Measurements from ENCODE around the gene AP3B2. TPM values are rescaled to one million over a fixed set of nuclear protein-coding genes. Genes with fewer than 3 reads are reported as not detected.
A peak's percentile ranks its signal among the peaks of the same experiment; 100 is the strongest.

Gene AP3B2
- total and polyA plus RNA-seq, 4 donors = 0.94 to 2.2 (median 1.2) TPM

- H3K27ac ChIP-seq (ENCODE audit: low read depth in 1 of 2, low read length in 1 of 2) = no peak overlapping the region
- no peaks in the 10 kb centered on the region for H3K27me3 ChIP-seq (ENCODE audit: control insufficient read depth in 3 of 3, insufficient read depth in 3 of 3, low read length in 2 of 3)
- no peak overlapping the region for H3K4me3 ChIP-seq
- TF ChIP-seq CTCF (IDR thresholded peaks at IDR 0.05; ENCODE audit: control extremely low read depth, extremely low read depth) = no peak
- no peaks in the 10 kb centered on the region for H3K36me3 ChIP-seq (ENCODE audit: control insufficient read depth in 4 of 4, insufficient read depth in 4 of 4, low read length in 4 of 4)
- no peaks in the 10 kb centered on the region for H3K4me1 ChIP-seq (ENCODE audit: control insufficient read depth in 5 of 5, insufficient read depth in 5 of 5, low read length in 5 of 5)
- 70 to 88% methylated on average over 3 of the region's 3 CpGs for WGBS, 2 donors
- H3K9ac ChIP-seq (ENCODE audit: insufficient read depth in 1 of 2, low read length in 2 of 2) = no peak overlapping the region
- no peaks in the 10 kb centered on the region for H3K9me3 ChIP-seq (ENCODE audit: control insufficient read depth in 4 of 4, insufficient read depth in 3 of 4, low read length in 3 of 4)
- ATAC-seq (ENCODE audit: insufficient read depth, low FRiP score) (no peak), DNase-seq (no peak)
Measured at GRCh38 chr15:82624438-82624837, 85.2 kb downstream of the AP3B2 start.

- 61 to 88% methylated on average over 2 of the region's 2 CpGs for WGBS, 2 donors
- Histone ChIP-seq H3K36me3 (ENCODE audit: control insufficient read depth in 4 of 4, insufficient read depth in 4 of 4, low read length in 4 of 4) (no peaks in the 10 kb centered on the region), H3K4me1 (ENCODE audit: control insufficient read depth in 5 of 5, insufficient read depth in 5 of 5, low read length in 5 of 5) (no peaks in the 10 kb centered on the region), H3K9me3 (ENCODE audit: control insufficient read depth in 4 of 4, insufficient read depth in 3 of 4, low read length in 3 of 4) (no peaks in the 10 kb centered on the region), H3K27ac (ENCODE audit: low read depth in 1 of 2, low read length in 1 of 2) (no peak overlapping the region), H3K27me3 (ENCODE audit: control insufficient read depth in 3 of 3, insufficient read depth in 3 of 3, low read length in 2 of 3) (no peaks in the 10 kb centered on the region), H3K4me3 (no peak overlapping the region), H3K9ac (ENCODE audit: insufficient read depth in 1 of 2, low read length in 2 of 2) (no peak overlapping the region)
- ATAC-seq (ENCODE audit: insufficient read depth, low FRiP score) (no peak), DNase-seq (no peak)
- TF ChIP-seq CTCF (IDR thresholded peaks at IDR 0.05; ENCODE audit: control extremely low read depth, extremely low read depth) = no peak
Measured at GRCh38 chr15:82624008-82624407, 85.7 kb downstream of the AP3B2 start.

GRCh38 chr15:82621970-82622369 is 87.7 kb downstream of the AP3B2 start:
- no peaks in the 10 kb centered on the region for H3K9me3 ChIP-seq (ENCODE audit: control insufficient read depth in 4 of 4, insufficient read depth in 3 of 4, low read length in 3 of 4)
- ATAC-seq (ENCODE audit: insufficient read depth, low FRiP score) = no peak
- no peak for TF ChIP-seq CTCF (IDR thresholded peaks at IDR 0.05; ENCODE audit: control extremely low read depth, extremely low read depth)
- DNase-seq = no peak
- H3K4me1 ChIP-seq (ENCODE audit: control insufficient read depth in 5 of 5, insufficient read depth in 5 of 5, low read length in 5 of 5) = no peaks in the 10 kb centered on the region
- H3K4me3 ChIP-seq = no peak overlapping the region
- 53 to 61% methylated on average over 1 of the region's 1 CpG for WGBS, 2 donors
- no peaks in the 10 kb centered on the region for H3K36me3 ChIP-seq (ENCODE audit: control insufficient read depth in 4 of 4, insufficient read depth in 4 of 4, low read length in 4 of 4)
- peaks cover 0 to 4% (median 0%) of the 10 kb centered on the region in 3 donors for H3K27me3 ChIP-seq (ENCODE audit: control insufficient read depth in 3 of 3, insufficient read depth in 3 of 3, low read length in 2 of 3)
- no peak overlapping the region for H3K27ac ChIP-seq (ENCODE audit: low read depth in 1 of 2, low read length in 1 of 2)
- no peak overlapping the region for H3K9ac ChIP-seq (ENCODE audit: insufficient read depth in 1 of 2, low read length in 2 of 2)

GRCh38 chr15:82613747-82614146 is 95.9 kb downstream of the AP3B2 start:
- DNase-seq (peak in 1 of 3 donors; percentile 19), ATAC-seq (ENCODE audit: insufficient read depth, low FRiP score) (no peak)
- Histone ChIP-seq H3K27ac (ENCODE audit: low read depth in 1 of 2, low read length in 1 of 2) (no peak overlapping the region), H3K9me3 (ENCODE audit: control insufficient read depth in 4 of 4, insufficient read depth in 3 of 4, low read length in 3 of 4) (no peaks in the 10 kb centered on the region), H3K9ac (ENCODE audit: insufficient read depth in 1 of 2, low read length in 2 of 2) (peak overlapping the region in 1 of 2 donors; percentile 11), H3K36me3 (ENCODE audit: control insufficient read depth in 4 of 4, insufficient read depth in 4 of 4, low read length in 4 of 4) (no peaks in the 10 kb centered on the region), H3K4me3 (no peak overlapping the region), H3K4me1 (ENCODE audit: control insufficient read depth in 5 of 5, insufficient read depth in 5 of 5, low read length in 5 of 5) (no peaks in the 10 kb centered on the region), H3K27me3 (ENCODE audit: control insufficient read depth in 3 of 3, insufficient read depth in 3 of 3, low read length in 2 of 3) (peaks cover 0 to 7% (median 3%) of the 10 kb centered on the region in 3 donors)
- WGBS, 2 donors = 67 to 80% methylated on average over 12 of the region's 12 CpGs
- no peak for TF ChIP-seq CTCF (IDR thresholded peaks at IDR 0.05; ENCODE audit: control extremely low read depth, extremely low read depth)
